Midbrain (tissue), 1 donor: ENCODE data around the gene SPG7.
A peak's percentile ranks its signal among the peaks of the same experiment; 100 is the strongest.
"Not testable (repeated sequence)": the region's sequence is repeated elsewhere in the genome, so short reads cannot be mapped to it uniquely, and the experiment has no call there.

Source experiments
- DNase-seq: peaks from one replicate; lab custom pipeline; 2025; lab: John Stamatoyannopoulos, UW

The SPG7 gene

GRCh38 chr16:89507834-89508590, at the start of gene SPG7:
SPG7 (plus strand) TSS chr16:89508403; CDS start chr16:89508418, 15 bp downstream.
- peak; percentile 88 for DNase-seq

GRCh38 chr16:89458551-89458950, 49.7 kb upstream of the SPG7 start:
- DNase-seq: no peak

GRCh38 chr16:89458967-89459366, 49.2 kb upstream of the SPG7 start:
- DNase-seq: no peak

GRCh38 chr16:89460556-89460955, 47.6 kb upstream of the SPG7 start:
- no peak for DNase-seq

- not testable (repeated sequence) for DNase-seq
Observed at GRCh38 chr16:89461890-89462289, 46.3 kb upstream of the SPG7 start.

GRCh38 chr16:89462639-89463038, 45.6 kb upstream of the SPG7 start:
- not testable (repeated sequence) for DNase-seq

- DNase-seq: not testable (repeated sequence)
Observed at GRCh38 chr16:89463312-89463711, 44.9 kb upstream of the SPG7 start.

GRCh38 chr16:89466920-89467319, 41.3 kb upstream of the SPG7 start:
- DNase-seq: no peak

GRCh38 chr16:89467382-89467781, 40.8 kb upstream of the SPG7 start:
- no peak for DNase-seq

GRCh38 chr16:89472711-89473075, 35.5 kb upstream of the SPG7 start:
- no peak for DNase-seq

GRCh38 chr16:89473136-89473712, 35.0 kb upstream of the SPG7 start:
- no peak for DNase-seq

GRCh38 chr16:89473791-89474414, 34.3 kb upstream of the SPG7 start:
- DNase-seq: no peak

- DNase-seq: no peak
Observed at GRCh38 chr16:89475144-89475543, 33.1 kb upstream of the SPG7 start.

- no peak for DNase-seq
Observed at GRCh38 chr16:89476379-89476778, 31.8 kb upstream of the SPG7 start.

- no peak for DNase-seq
Observed at GRCh38 chr16:89476811-89477261, 31.4 kb upstream of the SPG7 start.

GRCh38 chr16:89478576-89479221, 29.5 kb upstream of the SPG7 start:
- no peak for DNase-seq

- no peak for DNase-seq
Observed at GRCh38 chr16:89481356-89481955, 26.7 kb upstream of the SPG7 start.

- no peak for DNase-seq
Observed at GRCh38 chr16:89482150-89482816, 25.9 kb upstream of the SPG7 start.

- no peak for DNase-seq
Observed at GRCh38 chr16:89482817-89483205, 25.4 kb upstream of the SPG7 start.

- no peak for DNase-seq
Observed at GRCh38 chr16:89484041-89484501, 24.1 kb upstream of the SPG7 start.

GRCh38 chr16:89484923-89485679, 23.1 kb upstream of the SPG7 start:
- DNase-seq: no peak
